ENCODE data around the gene GMPR2.

GMPR2 gene

GRCh38 chr14:24264298-24264697, 31.6 kb downstream of the GMPR2 start:
- no peak overlapping the region for H3K27ac ChIP-seq (ENCODE audit: low read length)

GRCh38 chr14:24266344-24267244, 33.9 kb downstream of the GMPR2 start:
- Histone ChIP-seq H3K4me3 (ENCODE audit: low read length) (no peak overlapping the region), H3K9me3 (ENCODE audit: insufficient read depth, low read length) (no peaks in the 10 kb centered on the region), H3K4me1 (ENCODE audit: low read length) (peaks cover 5% of the 10 kb centered on the region), H3K27me3 (ENCODE audit: low read depth, low read length) (no peaks in the 10 kb centered on the region), H3K36me3 (replicated peaks; ENCODE audit: low read depth, low read length) (peaks cover 2% of the 10 kb centered on the region), H4K20me1 (ENCODE audit: insufficient read depth, low read length) (no peaks in the 10 kb centered on the region), H3K79me2 (ENCODE audit: low read length) (no peaks in the 10 kb centered on the region), H3K4me2 (ENCODE audit: low read length) (no peak overlapping the region), H3K27ac (ENCODE audit: low read length) (no peak overlapping the region), H2AFZ (ENCODE audit: low read depth, low read length) (no peak overlapping the region), H3K9ac (ENCODE audit: low read length) (no peak overlapping the region)
- TF ChIP-seq EZH2phosphoT487 (IDR thresholded peaks at IDR 0.05; ENCODE audit: low read depth) (no peak), CTCF (IDR thresholded peaks at IDR 0.05; ENCODE audit: low read depth, low read length) (no peak)

More at GRCh38 chr14:24264298-24264697, 31.6 kb downstream of the GMPR2 start:
- H3K4me2 ChIP-seq (ENCODE audit: low read length), result no peak overlapping the region
- H3K4me3 ChIP-seq (ENCODE audit: low read length), result no peak overlapping the region
- H3K4me1 ChIP-seq (ENCODE audit: low read length), result no peaks in the 10 kb centered on the region
- H3K9me3 ChIP-seq (ENCODE audit: insufficient read depth, low read length), result no peaks in the 10 kb centered on the region
- no peaks in the 10 kb centered on the region for H4K20me1 ChIP-seq (ENCODE audit: insufficient read depth, low read length)
- no peak for TF ChIP-seq EZH2phosphoT487 (IDR thresholded peaks at IDR 0.05; ENCODE audit: low read depth)
- H2AFZ ChIP-seq (ENCODE audit: low read depth, low read length), result no peak overlapping the region
- H3K36me3 ChIP-seq (replicated peaks; ENCODE audit: low read depth, low read length), result peaks cover 2% of the 10 kb centered on the region
- no peaks in the 10 kb centered on the region for H3K27me3 ChIP-seq (ENCODE audit: low read depth, low read length)
- no peaks in the 10 kb centered on the region for H3K79me2 ChIP-seq (ENCODE audit: low read length)
- no peak overlapping the region for H3K9ac ChIP-seq (ENCODE audit: low read length)

GRCh38 chr14:24267516-24267915, 34.8 kb downstream of the GMPR2 start:
- H3K27me3 ChIP-seq (ENCODE audit: low read depth, low read length), result no peaks in the 10 kb centered on the region
- H3K4me2 ChIP-seq (ENCODE audit: low read length), result no peak overlapping the region
- no peak overlapping the region for H3K4me3 ChIP-seq (ENCODE audit: low read length)
- peaks cover 14% of the 10 kb centered on the region for H3K4me1 ChIP-seq (ENCODE audit: low read length)
- TF ChIP-seq EZH2phosphoT487 (IDR thresholded peaks at IDR 0.05; ENCODE audit: low read depth) (no peak), CTCF (IDR thresholded peaks at IDR 0.05; ENCODE audit: low read depth, low read length) (no peak)
- H3K27ac ChIP-seq (ENCODE audit: low read length), result no peak overlapping the region
- peaks cover 2% of the 10 kb centered on the region for H3K36me3 ChIP-seq (replicated peaks; ENCODE audit: low read depth, low read length)
- H3K9me3 ChIP-seq (ENCODE audit: insufficient read depth, low read length), result no peaks in the 10 kb centered on the region
- H2AFZ ChIP-seq (ENCODE audit: low read depth, low read length), result no peak overlapping the region
- H3K9ac ChIP-seq (ENCODE audit: low read length), result no peak overlapping the region
- H3K79me2 ChIP-seq (ENCODE audit: low read length), result no peaks in the 10 kb centered on the region
- no peaks in the 10 kb centered on the region for H4K20me1 ChIP-seq (ENCODE audit: insufficient read depth, low read length)

GRCh38 chr14:24268225-24268624, 35.5 kb downstream of the GMPR2 start:
- no peak overlapping the region for H3K4me2 ChIP-seq (ENCODE audit: low read length)
- peaks cover 2% of the 10 kb centered on the region for H3K36me3 ChIP-seq (replicated peaks; ENCODE audit: low read depth, low read length)
- TF ChIP-seq CTCF (IDR thresholded peaks at IDR 0.05; ENCODE audit: low read depth, low read length) (no peak), EZH2phosphoT487 (IDR thresholded peaks at IDR 0.05; ENCODE audit: low read depth) (no peak)
- no peak overlapping the region for H3K4me3 ChIP-seq (ENCODE audit: low read length)
- no peak overlapping the region for H3K9ac ChIP-seq (ENCODE audit: low read length)
- no peak overlapping the region for H2AFZ ChIP-seq (ENCODE audit: low read depth, low read length)
- no peaks in the 10 kb centered on the region for H3K27me3 ChIP-seq (ENCODE audit: low read depth, low read length)
- H3K79me2 ChIP-seq (ENCODE audit: low read length), result no peaks in the 10 kb centered on the region
- H4K20me1 ChIP-seq (ENCODE audit: insufficient read depth, low read length), result no peaks in the 10 kb centered on the region
- peaks cover 20% of the 10 kb centered on the region for H3K4me1 ChIP-seq (ENCODE audit: low read length)
- no peaks in the 10 kb centered on the region for H3K9me3 ChIP-seq (ENCODE audit: insufficient read depth, low read length)
- no peak overlapping the region for H3K27ac ChIP-seq (ENCODE audit: low read length)

All from OCI-LY3 (cell line).